ENCODE results near the gene LSAMP. TPM values are rescaled to one million over a fixed set of nuclear protein-coding genes. Genes with fewer than 3 reads are reported as not detected.

The LSAMP gene
- total and polyA plus RNA-seq, 2 of the 8 experiments (the other 6 are each of a cell fraction or from before 2014, with no cell fraction given), result 1.8 to 5.7 TPM

DNA sequence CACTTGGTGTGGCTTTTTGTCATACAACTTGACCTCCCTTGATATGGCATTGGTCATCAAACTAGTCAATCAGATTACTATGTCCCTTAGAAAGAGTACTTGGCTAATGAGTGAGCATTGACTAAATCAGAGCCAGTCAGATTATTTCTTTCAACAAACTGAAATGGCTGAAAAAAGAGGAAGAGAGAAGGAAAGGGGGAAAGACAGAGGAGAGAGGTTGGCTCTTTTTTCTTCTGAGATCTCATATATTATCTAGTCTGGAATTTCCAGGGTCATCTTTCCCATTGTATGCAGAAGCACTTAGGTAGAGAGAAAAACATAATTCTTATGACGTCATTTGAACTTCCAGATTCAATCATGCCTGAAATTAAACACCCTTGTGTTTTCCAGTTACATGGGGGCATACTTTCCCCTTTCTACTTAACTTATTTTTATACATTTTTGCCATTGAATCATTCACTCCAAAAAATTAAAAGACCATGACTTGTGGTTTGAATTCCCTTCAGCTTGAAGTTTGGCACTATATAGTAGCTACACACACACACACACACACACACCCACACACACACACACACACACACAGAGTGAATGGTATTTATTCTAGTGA lies 387.8 kb downstream of the LSAMP start:
- no peaks in the 10 kb centered on the region for H3K23me2 ChIP-seq (ENCODE audit: low read depth, low read length)
- H3K4me3 ChIP-seq (ENCODE audit: extremely low read depth in 1 of 4, insufficient read depth in 2 of 4, low read depth in 3 of 4, low read length in 4 of 4), result no peak overlapping the region
- no peak overlapping the region for H3K14ac ChIP-seq (ENCODE audit: insufficient read length)
- no peak overlapping the region for H2AK5ac ChIP-seq (ENCODE audit: low read depth, low read length)
- no peaks in the 10 kb centered on the region for H4K20me1 ChIP-seq (replicated peaks in 1 of 2; ENCODE audit: control insufficient read depth in 1 of 2, insufficient read depth in 2 of 2, low read length in 2 of 2)
- H2BK120ac ChIP-seq (replicated peaks; ENCODE audit: low read depth, low read length), result no peak overlapping the region
- H3K4me2 ChIP-seq (ENCODE audit: insufficient read depth in 1 of 2, low read depth in 2 of 2, low read length in 2 of 2), result no peak overlapping the region
- H3K27ac ChIP-seq (ENCODE audit: low read depth, low read length), result no peak overlapping the region
- H2BK15ac ChIP-seq (ENCODE audit: low read length), result no peak overlapping the region
- H4K91ac ChIP-seq (replicated peaks; ENCODE audit: insufficient read length, low read length), result no peak overlapping the region
- H3K4ac ChIP-seq (replicated peaks; ENCODE audit: insufficient read length, low read depth, low read length), result no peak overlapping the region
- H3K9me3 ChIP-seq (ENCODE audit: insufficient read depth in 2 of 2, low read depth in 1 of 2, low read length in 1 of 2), result no peaks in the 10 kb centered on the region
- H2BK5ac ChIP-seq (ENCODE audit: low read depth, low read length), result no peak overlapping the region
- no peak overlapping the region for H2AFZ ChIP-seq (ENCODE audit: low read length)
- H2BK12ac ChIP-seq (ENCODE audit: low read depth, low read length), result no peak overlapping the region
- H2BK20ac ChIP-seq (ENCODE audit: low read length), result no peak overlapping the region
- H3K23ac ChIP-seq (ENCODE audit: insufficient read length), result no peak overlapping the region
- H3K4me1 ChIP-seq (replicated peaks in 1 of 4; ENCODE audit: control insufficient read depth in 3 of 4, insufficient read depth in 4 of 4, low read length in 3 of 4), result no peaks in the 10 kb centered on the region; a peak in 3 of 7 replicates
- 85% methylated on average over 1 of the region's 1 CpG; no CpG with 5 or more reads in 1 of the 2 experiments for WGBS, 2 experiments (ENCODE audit: extremely low coverage in 1 of 2, insufficient coverage in 1 of 2, insufficient read length in 1 of 2, insufficient replicate concordance in 2 of 2, low coverage in 1 of 2, low lambda C conversion rate in 2 of 2, missing lambda C conversion rate in 1 of 2)
- no peak overlapping the region for H4K8ac ChIP-seq (ENCODE audit: extremely low read depth, insufficient read depth, low read length)
- no peak overlapping the region for H3K9ac ChIP-seq (replicated peaks in 1 of 4; ENCODE audit: extremely low read depth in 1 of 4, low read depth in 3 of 4, low read length in 3 of 4)
- DNase-seq (ENCODE audit: low read depth in 1 of 2, low spot score in 2 of 2), result no peak
- FAIRE-seq, result no peak
- H4K5ac ChIP-seq (ENCODE audit: insufficient read length, low read depth, low read length), result no peak overlapping the region
- H3K56ac ChIP-seq (replicated peaks; ENCODE audit: insufficient read length, low read depth, low read length), result no peak overlapping the region
- H3K18ac ChIP-seq (ENCODE audit: extremely low read depth, low read length), result no peak overlapping the region
- CTCF ChIA-PET (ENCODE audit: partially characterized antibody), result no interaction called here
- no peaks in the 10 kb centered on the region for H3K79me1 ChIP-seq (ENCODE audit: low read depth, low read length)
- H3K36me3 ChIP-seq (ENCODE audit: control insufficient read depth in 2 of 4, insufficient read depth in 4 of 4, low read length in 3 of 4), result no peaks in the 10 kb centered on the region
- no peaks in the 10 kb centered on the region for H3K79me2 ChIP-seq (ENCODE audit: control insufficient read depth in 1 of 2, insufficient read depth in 2 of 2, low read length in 2 of 2)
- POLR2A ChIA-PET (ENCODE audit: partially characterized antibody), result no interaction called here
- H3K27me3 ChIP-seq (replicated peaks in 1 of 4; ENCODE audit: control insufficient read depth in 3 of 4, extremely low read depth in 1 of 4, insufficient read depth in 3 of 4, low read length in 3 of 4), result no peaks in the 10 kb centered on the region
- TF ChIP-seq USF2 (IDR thresholded peaks at IDR 0.05; ENCODE audit: low read length) (no peak), SUZ12 (IDR thresholded peaks at IDR 0.05; ENCODE audit: low read length) (no peak), CEBPB (IDR thresholded peaks at IDR 0.05; ENCODE audit: low read depth, low read length) (no peak), KDM5A (IDR thresholded peaks at IDR 0.05; ENCODE audit: low read length) (no peak), CBX8 (IDR thresholded peaks at IDR 0.05; ENCODE audit: borderline replicate concordance, low read depth, low read length) (no peak), SP1 (IDR thresholded peaks at IDR 0.05; ENCODE audit: low read depth, low read length) (no peak), NANOG (IDR thresholded peaks at IDR 0.05; ENCODE audit: insufficient read depth, low read depth, low read length, poor library complexity, severe bottlenecking) (no peak), SIN3A (conservative IDR thresholded peaks at IDR 0.05 in 1 of 2, IDR thresholded peaks at IDR 0.05 in 1 of 2; ENCODE audit: low read depth in 1 of 2, low read length in 2 of 2) (no peak)
- TF ChIP-seq, protein P1, sequence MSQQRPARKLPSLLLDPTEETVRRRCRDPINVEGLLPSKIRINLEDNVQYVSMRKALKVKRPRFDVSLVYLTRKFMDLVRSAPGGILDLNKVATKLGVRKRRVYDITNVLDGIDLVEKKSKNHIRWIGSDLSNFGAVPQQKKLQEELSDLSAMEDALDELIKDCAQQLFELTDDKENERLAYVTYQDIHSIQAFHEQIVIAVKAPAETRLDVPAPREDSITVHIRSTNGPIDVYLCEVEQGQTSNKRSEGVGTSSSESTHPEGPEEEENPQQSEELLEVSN (IDR thresholded peaks at IDR 0.05), result no peak
- TF ChIP-seq, protein P2, sequence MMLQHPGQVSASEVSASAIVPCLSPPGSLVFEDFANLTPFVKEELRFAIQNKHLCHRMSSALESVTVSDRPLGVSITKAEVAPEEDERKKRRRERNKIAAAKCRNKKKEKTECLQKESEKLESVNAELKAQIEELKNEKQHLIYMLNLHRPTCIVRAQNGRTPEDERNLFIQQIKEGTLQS (IDR thresholded peaks at IDR 0.05; ENCODE audit: insufficient read depth, low read depth, low read length), result no peak
- TF ChIP-seq, protein P3, sequence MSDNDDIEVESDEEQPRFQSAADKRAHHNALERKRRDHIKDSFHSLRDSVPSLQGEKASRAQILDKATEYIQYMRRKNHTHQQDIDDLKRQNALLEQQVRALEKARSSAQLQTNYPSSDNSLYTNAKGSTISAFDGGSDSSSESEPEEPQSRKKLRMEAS (IDR thresholded peaks at IDR 0.05), result no peak

Data from H1 (cell line).